Mesothelial cell of epicardium (in vitro differentiated cells): ENCODE measurements around the gene ANAPC7. TPM values are rescaled to one million over a fixed set of nuclear protein-coding genes. Genes with fewer than 3 reads are reported as not detected.

ENCODE experiments used
- DNase-seq, 2 experiments: peaks; one replicate each; pipeline ENCODE4 v3.0.0; 2021; ENCODE audit warnings: low spot score in 2 of 2; ENCODE audit not compliant: unreplicated experiment in 2 of 2
- H3K27ac Mint-ChIP-seq: 2 replicates; pipeline ENCODE4 v1.8.0; 2021; ENCODE audit warnings: mixed read lengths
- H3K27me3 Mint-ChIP-seq: 2 replicates; pipeline ENCODE4 v1.8.0; 2021; ENCODE audit warnings: low read depth, mixed read lengths
- H3K36me3 Mint-ChIP-seq: 2 replicates; pipeline ENCODE4 v1.8.0; 2021; ENCODE audit warnings: mixed read lengths
- H3K4me1 Mint-ChIP-seq: 2 replicates; pipeline ENCODE4 v1.8.0; 2021; ENCODE audit warnings: mixed read lengths
- H3K4me3 Mint-ChIP-seq: 2 replicates; pipeline ENCODE4 v1.8.0; 2021; ENCODE audit warnings: mild to moderate bottlenecking, moderate library complexity, mixed read lengths
- H3K9me3 Mint-ChIP-seq: 2 replicates; pipeline ENCODE4 v1.8.0; 2021; ENCODE audit warnings: mixed read lengths
- total RNA-seq: library from RNA; stranded (reverse); gene quantifications from 3 replicates; pipeline ENCODE4 v1.2.1, GENCODE V29; 2021
- TF ChIP-seq, protein P1 (sequence below): fragments of 200-600 bp; sonication (generic); IDR thresholded peaks from one replicate; pipeline ENCODE4 v1.5.0; 2021; ENCODE audit warnings: antibody characterized with exemption; ENCODE audit not compliant: unreplicated experiment

The ANAPC7 gene
- total RNA-seq, 1 donor from 2014 or later = 62.8 TPM

DNA sequence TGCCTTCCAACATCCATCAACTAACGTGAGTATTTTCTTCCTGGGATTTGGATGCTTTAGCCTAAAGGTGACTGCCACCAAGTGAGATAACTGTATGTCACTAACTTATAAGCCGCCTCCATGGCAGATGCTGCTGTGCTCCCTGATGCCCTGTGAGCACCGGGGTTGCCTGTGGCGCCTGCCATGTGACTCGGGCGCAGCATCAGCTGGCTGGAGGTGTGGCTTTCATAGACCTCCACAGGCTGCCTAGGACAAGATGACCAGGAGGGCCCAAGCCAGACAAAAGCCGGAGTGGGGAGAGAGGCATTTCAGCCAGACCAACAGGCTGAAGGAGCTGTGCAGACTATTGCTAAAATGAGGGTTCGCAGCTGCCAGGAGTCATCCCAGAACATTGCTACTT lies 55.7 kb downstream of the ANAPC7 start:
- no peak for DNase-seq
- Mint-ChIP-seq H3K4me1 (peaks cover 11% of the 10 kb centered on the region), H3K9me3 (no peaks in the 10 kb centered on the region), H3K4me3 (no peak overlapping the region), H3K27me3 (no peaks in the 10 kb centered on the region), H3K36me3 (peaks cover 61% of the 10 kb centered on the region), H3K27ac (no peak overlapping the region)
- TF ChIP-seq, protein P1, sequence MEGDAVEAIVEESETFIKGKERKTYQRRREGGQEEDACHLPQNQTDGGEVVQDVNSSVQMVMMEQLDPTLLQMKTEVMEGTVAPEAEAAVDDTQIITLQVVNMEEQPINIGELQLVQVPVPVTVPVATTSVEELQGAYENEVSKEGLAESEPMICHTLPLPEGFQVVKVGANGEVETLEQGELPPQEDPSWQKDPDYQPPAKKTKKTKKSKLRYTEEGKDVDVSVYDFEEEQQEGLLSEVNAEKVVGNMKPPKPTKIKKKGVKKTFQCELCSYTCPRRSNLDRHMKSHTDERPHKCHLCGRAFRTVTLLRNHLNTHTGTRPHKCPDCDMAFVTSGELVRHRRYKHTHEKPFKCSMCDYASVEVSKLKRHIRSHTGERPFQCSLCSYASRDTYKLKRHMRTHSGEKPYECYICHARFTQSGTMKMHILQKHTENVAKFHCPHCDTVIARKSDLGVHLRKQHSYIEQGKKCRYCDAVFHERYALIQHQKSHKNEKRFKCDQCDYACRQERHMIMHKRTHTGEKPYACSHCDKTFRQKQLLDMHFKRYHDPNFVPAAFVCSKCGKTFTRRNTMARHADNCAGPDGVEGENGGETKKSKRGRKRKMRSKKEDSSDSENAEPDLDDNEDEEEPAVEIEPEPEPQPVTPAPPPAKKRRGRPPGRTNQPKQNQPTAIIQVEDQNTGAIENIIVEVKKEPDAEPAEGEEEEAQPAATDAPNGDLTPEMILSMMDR = no peak

DNA sequence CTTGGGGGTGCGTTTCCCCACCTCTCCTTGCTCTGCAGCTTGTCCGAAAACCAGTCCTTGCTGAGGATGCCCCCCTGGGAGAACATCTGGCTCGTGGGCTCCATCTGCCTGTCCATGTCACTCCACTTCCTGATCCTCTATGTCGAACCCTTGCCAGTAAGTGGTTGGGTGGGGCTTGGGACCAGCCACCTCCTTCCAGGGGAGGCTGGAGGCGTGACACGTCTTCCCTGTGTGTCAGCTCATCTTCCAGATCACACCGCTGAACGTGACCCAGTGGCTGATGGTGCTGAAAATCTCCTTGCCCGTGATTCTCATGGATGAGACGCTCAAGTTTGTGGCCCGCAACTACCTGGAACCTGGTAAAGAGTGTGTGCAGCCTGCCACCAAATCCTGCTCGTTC lies 57.5 kb downstream of the ANAPC7 start:
- no peaks in the 10 kb centered on the region for H3K9me3 Mint-ChIP-seq
- peaks cover 68% of the 10 kb centered on the region for H3K36me3 Mint-ChIP-seq
- TF ChIP-seq, protein P1 = no peak
- H3K4me3 Mint-ChIP-seq = no peak overlapping the region
- DNase-seq = no peak
- H3K27ac Mint-ChIP-seq = peak overlapping the region; percentile 53
- H3K27me3 Mint-ChIP-seq = no peaks in the 10 kb centered on the region
- peaks cover 11% of the 10 kb centered on the region for H3K4me1 Mint-ChIP-seq

DNA sequence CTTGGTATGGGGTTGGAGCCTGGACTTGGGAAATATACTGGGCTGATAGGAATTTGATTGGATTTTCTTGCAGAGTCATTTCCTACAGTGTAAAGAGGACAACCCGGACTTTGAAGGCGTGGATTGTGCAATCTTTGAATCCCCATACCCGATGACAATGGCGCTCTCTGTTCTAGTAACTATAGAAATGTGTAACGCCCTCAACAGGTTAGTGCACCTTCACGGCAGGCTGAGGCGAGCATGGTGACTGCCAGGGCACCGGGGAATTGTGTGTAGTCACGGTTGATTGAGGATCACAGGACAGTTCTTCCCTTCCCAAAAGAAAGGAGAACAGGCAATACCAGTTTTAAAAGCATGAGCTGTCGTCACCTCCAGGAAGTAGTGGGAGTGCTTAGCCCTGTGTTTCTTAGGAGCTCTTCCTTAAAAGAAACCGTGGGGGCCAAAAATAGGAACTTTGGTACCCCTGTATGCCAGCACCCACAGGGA lies 58.3 kb downstream of the ANAPC7 start:
- Mint-ChIP-seq H3K4me1 (peaks cover 10% of the 10 kb centered on the region), H3K27me3 (no peaks in the 10 kb centered on the region), H3K4me3 (no peak overlapping the region), H3K9me3 (no peaks in the 10 kb centered on the region), H3K27ac (peak overlapping the region; percentile 39), H3K36me3 (peaks cover 67% of the 10 kb centered on the region)
- DNase-seq = no peak
- TF ChIP-seq, protein P1 = no peak

DNA sequence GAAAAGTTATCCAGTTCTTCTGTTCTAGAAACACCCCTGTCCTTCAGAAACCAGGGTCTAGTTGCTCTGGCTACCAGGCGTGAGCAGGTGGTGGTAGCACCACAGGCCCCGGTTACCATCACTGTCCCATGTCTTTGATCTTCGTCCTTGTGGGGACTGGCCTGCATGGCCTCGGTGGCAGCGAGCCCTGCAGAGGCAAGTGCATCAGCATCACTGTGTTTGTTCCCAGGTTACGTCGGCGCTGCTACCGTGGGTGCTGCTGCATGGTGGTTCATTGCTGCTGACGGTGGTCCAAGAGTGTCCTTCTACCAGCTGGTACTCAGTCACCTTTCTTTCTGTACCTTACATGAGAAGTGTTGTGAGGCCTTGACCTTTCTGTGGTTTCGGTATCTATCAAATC lies 58.9 kb downstream of the ANAPC7 start:
- H3K27ac Mint-ChIP-seq = peak overlapping the region; percentile 39
- H3K27me3 Mint-ChIP-seq = no peaks in the 10 kb centered on the region
- H3K4me3 Mint-ChIP-seq = no peak overlapping the region
- H3K36me3 Mint-ChIP-seq = peaks cover 68% of the 10 kb centered on the region
- peaks cover 4% of the 10 kb centered on the region for H3K4me1 Mint-ChIP-seq
- TF ChIP-seq, protein P1 = no peak
- H3K9me3 Mint-ChIP-seq = no peaks in the 10 kb centered on the region
- peak in 1 of 2 experiments; percentile 32 for DNase-seq

DNA sequence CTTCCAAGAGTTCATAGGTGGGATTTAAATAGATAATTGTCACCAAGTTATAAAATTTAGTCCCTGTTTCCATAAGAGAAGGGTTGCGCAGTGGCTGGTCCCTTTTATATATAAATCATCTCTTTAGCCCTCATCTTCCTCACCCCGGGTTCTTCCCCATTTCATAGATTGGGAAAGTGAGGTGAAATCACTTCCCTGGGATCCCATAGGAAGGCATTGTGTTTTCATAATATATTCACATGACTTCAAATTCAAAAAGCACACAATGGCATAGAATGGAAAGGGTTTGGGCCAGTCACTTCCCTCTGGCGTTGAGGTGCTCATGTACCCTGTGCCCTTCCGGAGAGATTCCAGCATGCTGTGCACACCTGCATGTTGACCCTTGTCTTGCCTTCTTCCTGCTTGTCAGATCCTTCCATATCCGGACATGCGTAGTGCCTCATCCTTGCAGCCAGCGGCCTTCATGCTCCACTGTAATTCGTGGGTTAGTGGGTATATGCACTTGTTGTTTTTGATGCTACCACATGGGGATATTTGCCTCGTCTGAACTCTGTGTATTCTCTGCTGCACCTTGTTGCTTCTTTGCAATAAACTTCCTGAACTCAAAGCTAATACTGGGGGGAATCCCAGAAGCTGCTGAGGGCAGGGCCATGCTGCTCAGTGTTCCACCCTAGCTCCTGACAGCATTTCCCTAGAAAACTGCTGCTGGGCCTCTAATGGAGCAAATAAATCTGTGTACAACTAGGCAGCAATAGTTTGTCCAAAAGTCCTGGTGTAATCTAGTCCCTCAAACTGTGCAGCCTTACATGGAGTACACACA lies 59.6 kb downstream of the ANAPC7 start:
- H3K36me3 Mint-ChIP-seq = peaks cover 68% of the 10 kb centered on the region
- H3K27ac Mint-ChIP-seq = no peak overlapping the region
- H3K4me3 Mint-ChIP-seq = no peak overlapping the region
- H3K9me3 Mint-ChIP-seq = no peaks in the 10 kb centered on the region
- DNase-seq = peak in 1 of 2 experiments; percentile 25
- H3K4me1 Mint-ChIP-seq = peaks cover 3% of the 10 kb centered on the region
- TF ChIP-seq, protein P1 = no peak
- H3K27me3 Mint-ChIP-seq = no peaks in the 10 kb centered on the region
